Measurements from ENCODE around the gene MADCAM1. TPM values are rescaled to one million over a fixed set of nuclear protein-coding genes. Genes with fewer than 3 reads are reported as not detected.
"Not testable (repeated sequence)": the region's sequence is repeated elsewhere in the genome, so short reads cannot be mapped to it uniquely, and the experiment has no call there.

MADCAM1 gene
- total RNA-seq, 2 donors from 2014 or later, result 0.80 to 0.91 TPM

GRCh38 chr19:478976-479375, 17.3 kb upstream of the MADCAM1 start:
- no peak for DNase-seq (ENCODE audit: low spot score)
- intact Hi-C loops (cut with DNase I), result no loop called here

GRCh38 chr19:480016-480855, 16.1 kb upstream of the MADCAM1 start:
- no peak for TF ChIP-seq POLR2A (IDR thresholded peaks at IDR 0.05)
- peak in 3 of 4 experiments; percentile 55 to 82 (median 77) for TF ChIP-seq CTCF (IDR thresholded peaks at IDR 0.05)
- peak; percentile 49 for TF ChIP-seq POLR2AphosphoS5 (IDR thresholded peaks at IDR 0.05)
- Histone ChIP-seq H3K4me3 (no peak overlapping the region), H3K4me1 (replicated peaks) (no peaks in the 10 kb centered on the region), H3K27ac (no peak overlapping the region), H3K9me3 (no peaks in the 10 kb centered on the region), H3K36me3 (no peaks in the 10 kb centered on the region), H3K27me3 (replicated peaks; ENCODE audit: insufficient read depth) (no peaks in the 10 kb centered on the region)
- DNase-seq (ENCODE audit: low spot score), result peak; percentile 75
- WGBS, result 25% methylated on average over 36 of the region's 36 CpGs
- intact Hi-C loops (cut with DNase I), result no loop called here

More at GRCh38 chr19:478976-479375, 17.3 kb upstream of the MADCAM1 start:
- Histone ChIP-seq H3K9me3 (no peaks in the 10 kb centered on the region), H3K4me3 (no peak overlapping the region), H3K36me3 (no peaks in the 10 kb centered on the region), H3K27me3 (replicated peaks; ENCODE audit: insufficient read depth) (no peaks in the 10 kb centered on the region), H3K27ac (no peak overlapping the region), H3K4me1 (replicated peaks) (no peaks in the 10 kb centered on the region)
- TF ChIP-seq CTCF (IDR thresholded peaks at IDR 0.05) (no peak), POLR2A (IDR thresholded peaks at IDR 0.05) (no peak), POLR2AphosphoS5 (IDR thresholded peaks at IDR 0.05) (no peak)
- 38% methylated on average over 14 of the region's 14 CpGs for WGBS

- DNase-seq (ENCODE audit: low spot score); intact Hi-C loops (cut with DNase I): not testable (repeated sequence)
- WGBS, result 94% methylated on average over 3 of the region's 3 CpGs
Measured at GRCh38 chr19:481100-481499, 15.2 kb upstream of the MADCAM1 start.

GRCh38 chr19:482186-483041, 13.9 kb upstream of the MADCAM1 start:
- 49% methylated on average over 20 of the region's 20 CpGs for WGBS
- Histone ChIP-seq H3K36me3 (no peaks in the 10 kb centered on the region), H3K27ac (no peak overlapping the region), H3K9me3 (no peaks in the 10 kb centered on the region), H3K4me1 (replicated peaks) (peaks cover 6% of the 10 kb centered on the region), H3K4me3 (no peak overlapping the region), H3K27me3 (replicated peaks; ENCODE audit: insufficient read depth) (no peaks in the 10 kb centered on the region)
- no peak for DNase-seq (ENCODE audit: low spot score)
- intact Hi-C loops (cut with DNase I), result no loop called here
- TF ChIP-seq POLR2AphosphoS5 (IDR thresholded peaks at IDR 0.05), result no peak
- TF ChIP-seq CTCF (IDR thresholded peaks at IDR 0.05), result no peak
- TF ChIP-seq POLR2A (IDR thresholded peaks at IDR 0.05), result no peak

More at GRCh38 chr19:481100-481499, 15.2 kb upstream of the MADCAM1 start:
- not testable (repeated sequence) for H3K27ac ChIP-seq; H3K9me3 ChIP-seq; H3K4me1 ChIP-seq (replicated peaks); H3K4me3 ChIP-seq; H3K27me3 ChIP-seq (replicated peaks; ENCODE audit: insufficient read depth); H3K36me3 ChIP-seq

- Histone ChIP-seq H3K9me3 (no peaks in the 10 kb centered on the region), H3K27me3 (replicated peaks; ENCODE audit: insufficient read depth) (no peaks in the 10 kb centered on the region), H3K27ac (no peak overlapping the region), H3K36me3 (no peaks in the 10 kb centered on the region), H3K4me1 (replicated peaks) (peaks cover 6% of the 10 kb centered on the region), H3K4me3 (no peak overlapping the region)
- intact Hi-C loops (cut with DNase I), result no loop called here
- TF ChIP-seq POLR2AphosphoS5 (IDR thresholded peaks at IDR 0.05), result no peak
- no peak for TF ChIP-seq CTCF (IDR thresholded peaks at IDR 0.05)
- no peak for TF ChIP-seq POLR2A (IDR thresholded peaks at IDR 0.05)
- DNase-seq (ENCODE audit: low spot score), result no peak
- 52% methylated on average over 19 of the region's 21 CpGs for WGBS
Measured at GRCh38 chr19:483332-484072, 12.8 kb upstream of the MADCAM1 start.
